ENCODE measurements around the gene SHTN1. TPM values are rescaled to one million over a fixed set of nuclear protein-coding genes. Genes with fewer than 3 reads are reported as not detected.

Gene SHTN1
- total RNA-seq = 0.10 and 0.15 TPM in 2 replicates

- intact Hi-C loops (cut with micrococcal nuclease) = loop anchor here (10.0 kb wide), 1 partner anchor 170 kb away; no protein-coding TSS in a partner anchor
Observed at GRCh38 chr10:117005026-117005526, at the start of gene SHTN1. Gene SHTN1 (minus strand): TSS chr10:117005187. CDS start chr10:117005079, 108 bp downstream.

GRCh38 chr10:117053482-117053881, 48.5 kb upstream of the SHTN1 start:
- intact Hi-C loops (cut with micrococcal nuclease) = no loop called here

GRCh38 chr10:117047947-117048346, 43.0 kb upstream of the SHTN1 start:
- intact Hi-C loops (cut with micrococcal nuclease) = no loop called here

- intact Hi-C loops (cut with micrococcal nuclease) = no loop called here
Observed at GRCh38 chr10:117016266-117016665, 11.3 kb upstream of the SHTN1 start.

- intact Hi-C loops (cut with micrococcal nuclease) = no loop called here
Observed at GRCh38 chr10:117014835-117015234, 9.8 kb upstream of the SHTN1 start.

GRCh38 chr10:117007080-117007479, 2.1 kb upstream of the SHTN1 start:
- intact Hi-C loops (cut with micrococcal nuclease) = loop anchor here (10.0 kb wide), 1 partner anchor 168 kb away; no protein-coding TSS in a partner anchor

GRCh38 chr10:117005527-117006055, 604 bp upstream of the SHTN1 start:
- intact Hi-C loops (cut with micrococcal nuclease) = loop anchor here (10.0 kb wide), 1 partner anchor 169 kb away; no protein-coding TSS in a partner anchor

GRCh38 chr10:117004227-117005025, 561 bp downstream of the SHTN1 start:
- intact Hi-C loops (cut with micrococcal nuclease) = loop anchor here (10.0 kb wide), 1 partner anchor 170 kb away; no protein-coding TSS in a partner anchor

- intact Hi-C loops (cut with micrococcal nuclease) = loop anchor here (10.0 kb wide), 1 partner anchor 171 kb away; no protein-coding TSS in a partner anchor
Observed at GRCh38 chr10:117003336-117003735, 1.7 kb downstream of the SHTN1 start.

- intact Hi-C loops (cut with micrococcal nuclease) = loop anchor here (10.0 kb wide), 1 partner anchor 173 kb away; no protein-coding TSS in a partner anchor
Observed at GRCh38 chr10:117002206-117002605, 2.8 kb downstream of the SHTN1 start.

- intact Hi-C loops (cut with micrococcal nuclease) = loop anchor here (10.0 kb wide), 1 partner anchor 174 kb away; no protein-coding TSS in a partner anchor
Observed at GRCh38 chr10:117001144-117001543, 3.8 kb downstream of the SHTN1 start.

- intact Hi-C loops (cut with micrococcal nuclease) = loop anchor here (10.0 kb wide), 1 partner anchor 174 kb away; no protein-coding TSS in a partner anchor
Observed at GRCh38 chr10:117000580-117000979, 4.4 kb downstream of the SHTN1 start.

GRCh38 chr10:116998172-116998571, 6.8 kb downstream of the SHTN1 start:
- intact Hi-C loops (cut with micrococcal nuclease) = no loop called here

GRCh38 chr10:116997015-116997414, 8.0 kb downstream of the SHTN1 start:
- intact Hi-C loops (cut with micrococcal nuclease) = no loop called here

- intact Hi-C loops (cut with micrococcal nuclease) = no loop called here
Observed at GRCh38 chr10:116995648-116996047, 9.3 kb downstream of the SHTN1 start.

GRCh38 chr10:116994113-116994890, 10.7 kb downstream of the SHTN1 start:
- intact Hi-C loops (cut with micrococcal nuclease) = no loop called here

GRCh38 chr10:116993610-116994009, 11.4 kb downstream of the SHTN1 start:
- intact Hi-C loops (cut with micrococcal nuclease) = no loop called here

GRCh38 chr10:116992183-116992582, 12.8 kb downstream of the SHTN1 start:
- intact Hi-C loops (cut with micrococcal nuclease) = no loop called here

- intact Hi-C loops (cut with micrococcal nuclease) = no loop called here
Observed at GRCh38 chr10:116990276-116990800, 14.6 kb downstream of the SHTN1 start.

- intact Hi-C loops (cut with micrococcal nuclease) = no loop called here
Observed at GRCh38 chr10:116989439-116989838, 15.5 kb downstream of the SHTN1 start.

GRCh38 chr10:116988311-116988710, 16.7 kb downstream of the SHTN1 start:
- intact Hi-C loops (cut with micrococcal nuclease) = no loop called here

Measured in T-helper 1 cell treated with Interleukin-12 subunit alpha and Interleukin-12 subunit beta and Interleukin-4 antibody, amounts not matched to agents 30 ng/mL and 1 ng/mL, for 36 hours (primary cell).